ENCODE data around the gene CD3E. TPM values are rescaled to one million over a fixed set of nuclear protein-coding genes. Genes with fewer than 3 reads are reported as not detected.

Gene CD3E
- polyA plus RNA-seq (2013) = 1.7 TPM

- Histone ChIP-seq H3K4me3 (ENCODE audit: control insufficient read depth in 1 of 7, extremely low read depth in 1 of 7, insufficient read depth in 4 of 7, low read depth in 2 of 7, low read length in 6 of 7) (peak within 1 kb of the TSS in 1 of 7 experiments; percentile 8), H3K4me1 (ENCODE audit: control extremely low read depth in 1 of 4, control insufficient read depth in 4 of 4, insufficient read depth in 4 of 4, low read length in 3 of 4) (peaks cover 0 to 30% (median 14%) of the 10 kb centered on the region in 4 experiments), H3K36me3 (ENCODE audit: control insufficient read depth in 4 of 4, insufficient read depth in 4 of 4, low read length in 3 of 4) (no peaks in the 10 kb centered on the region), H3K9me3 (ENCODE audit: control extremely low read depth in 1 of 5, control insufficient read depth in 4 of 5, insufficient read depth in 2 of 5, low read depth in 1 of 5, low read length in 4 of 5) (no peaks in the 10 kb centered on the region), H3K27me3 (replicated peaks in 2 of 5; ENCODE audit: control insufficient read depth in 4 of 5, insufficient read depth in 5 of 5, low read length in 4 of 5) (no peaks in the 10 kb centered on the region), H3K27ac (ENCODE audit: insufficient read depth in 1 of 2, low read depth in 1 of 2, low read length in 2 of 2, poor library complexity in 1 of 2, severe bottlenecking in 2 of 2) (peak within 1 kb of the TSS in 1 of 2 experiments; percentile 32)
- ChIA-PET POLR2A (interaction anchor here (0.8 kb wide), 1 partner anchor 9 kb away, joined by 3 read pairs; no protein-coding TSS in a partner anchor), CTCF (interaction anchor here (1.0 to 3.5 kb wide), 7 partner anchors 9 to 160 kb away, joined by 3 to 18 read pairs (median 4); no protein-coding TSS in a partner anchor)
- no peak for DNase-seq
- 72% methylated on average over 7 of the region's 8 CpGs for WGBS (ENCODE audit: insufficient coverage)
These were observed at the start of gene CD3E for GRCh38 chr11:118304568-118305248. TSS of gene CD3E (plus strand) at chr11:118304730. CDS start at chr11:118304953, 223 bp downstream.

- H3K27me3 ChIP-seq (replicated peaks in 2 of 5; ENCODE audit: control insufficient read depth in 4 of 5, insufficient read depth in 5 of 5, low read length in 4 of 5) = no peaks in the 10 kb centered on the region
- peaks cover 0 to 3% (median 0%) of the 10 kb centered on the region in 4 experiments for H3K36me3 ChIP-seq (ENCODE audit: control insufficient read depth in 4 of 4, insufficient read depth in 4 of 4, low read length in 3 of 4)
- H3K4me3 ChIP-seq (ENCODE audit: control insufficient read depth in 1 of 7, extremely low read depth in 1 of 7, insufficient read depth in 4 of 7, low read depth in 2 of 7, low read length in 6 of 7) = no peak overlapping the region
- peaks cover 0 to 2% (median 0%) of the 10 kb centered on the region in 5 experiments for H3K9me3 ChIP-seq (ENCODE audit: control extremely low read depth in 1 of 5, control insufficient read depth in 4 of 5, insufficient read depth in 2 of 5, low read depth in 1 of 5, low read length in 4 of 5)
- H3K27ac ChIP-seq (ENCODE audit: insufficient read depth in 1 of 2, low read depth in 1 of 2, low read length in 2 of 2, poor library complexity in 1 of 2, severe bottlenecking in 2 of 2) = no peak overlapping the region
- peaks cover 3 to 7% (median 5%) of the 10 kb centered on the region in 4 experiments for H3K4me1 ChIP-seq (ENCODE audit: control extremely low read depth in 1 of 4, control insufficient read depth in 4 of 4, insufficient read depth in 4 of 4, low read length in 3 of 4)
- CTCF ChIA-PET = interaction anchor here (1.1 kb wide), 1 partner anchor 37 kb away, joined by 3 read pairs; no protein-coding TSS in a partner anchor
- POLR2A ChIA-PET = no interaction called here
- DNase-seq = peak in 1 of 3 donors; percentile 42
- WGBS (ENCODE audit: insufficient coverage) = no CpG with 5 or more reads among the region's 1 CpG
These were observed 46.1 kb upstream of the CD3E start for GRCh38 chr11:118258410-118258809.

- H3K9me3 ChIP-seq (ENCODE audit: control extremely low read depth in 1 of 5, control insufficient read depth in 4 of 5, insufficient read depth in 2 of 5, low read depth in 1 of 5, low read length in 4 of 5) = peaks cover 0 to 2% (median 0%) of the 10 kb centered on the region in 5 experiments
- DNase-seq = no peak
- no peaks in the 10 kb centered on the region for H3K27me3 ChIP-seq (replicated peaks in 2 of 5; ENCODE audit: control insufficient read depth in 4 of 5, insufficient read depth in 5 of 5, low read length in 4 of 5)
- peaks cover 0 to 3% (median 0%) of the 10 kb centered on the region in 4 experiments for H3K36me3 ChIP-seq (ENCODE audit: control insufficient read depth in 4 of 4, insufficient read depth in 4 of 4, low read length in 3 of 4)
- ChIA-PET POLR2A (interaction anchor here (0.6 kb wide), 1 partner anchor 81 kb away, joined by 3 read pairs; no protein-coding TSS in a partner anchor), CTCF (interaction anchor here (0.9 to 2.4 kb wide), 7 partner anchors 13 to 60 kb away, joined by 3 to 11 read pairs (median 3); no protein-coding TSS in a partner anchor)
- H3K4me1 ChIP-seq (ENCODE audit: control extremely low read depth in 1 of 4, control insufficient read depth in 4 of 4, insufficient read depth in 4 of 4, low read length in 3 of 4) = peaks cover 5 to 14% (median 12%) of the 10 kb centered on the region in 4 experiments
- H3K4me3 ChIP-seq (ENCODE audit: control insufficient read depth in 1 of 7, extremely low read depth in 1 of 7, insufficient read depth in 4 of 7, low read depth in 2 of 7, low read length in 6 of 7) = no peak overlapping the region
- no peak overlapping the region for H3K27ac ChIP-seq (ENCODE audit: insufficient read depth in 1 of 2, low read depth in 1 of 2, low read length in 2 of 2, poor library complexity in 1 of 2, severe bottlenecking in 2 of 2)
- WGBS (ENCODE audit: insufficient coverage) = 100% methylated on average over 1 of the region's 1 CpG
These were observed 45.4 kb upstream of the CD3E start for GRCh38 chr11:118259138-118259537.

GRCh38 chr11:118260353-118260752 is 44.2 kb upstream of the CD3E start:
- no peak overlapping the region for H3K4me3 ChIP-seq (ENCODE audit: control insufficient read depth in 1 of 7, extremely low read depth in 1 of 7, insufficient read depth in 4 of 7, low read depth in 2 of 7, low read length in 6 of 7)
- no peaks in the 10 kb centered on the region for H3K36me3 ChIP-seq (ENCODE audit: control insufficient read depth in 4 of 4, insufficient read depth in 4 of 4, low read length in 3 of 4)
- H3K27ac ChIP-seq (ENCODE audit: insufficient read depth in 1 of 2, low read depth in 1 of 2, low read length in 2 of 2, poor library complexity in 1 of 2, severe bottlenecking in 2 of 2) = no peak overlapping the region
- H3K27me3 ChIP-seq (replicated peaks in 2 of 5; ENCODE audit: control insufficient read depth in 4 of 5, insufficient read depth in 5 of 5, low read length in 4 of 5) = no peaks in the 10 kb centered on the region
- H3K9me3 ChIP-seq (ENCODE audit: control extremely low read depth in 1 of 5, control insufficient read depth in 4 of 5, insufficient read depth in 2 of 5, low read depth in 1 of 5, low read length in 4 of 5) = peaks cover 0 to 2% (median 0%) of the 10 kb centered on the region in 5 experiments
- peaks cover 5 to 19% (median 14%) of the 10 kb centered on the region in 4 experiments for H3K4me1 ChIP-seq (ENCODE audit: control extremely low read depth in 1 of 4, control insufficient read depth in 4 of 4, insufficient read depth in 4 of 4, low read length in 3 of 4)
- DNase-seq = no peak
- POLR2A ChIA-PET = no interaction called here
- CTCF ChIA-PET = interaction anchor here (1.1 to 2.4 kb wide), 6 partner anchors 9 to 79 kb away, joined by 3 to 11 read pairs (median 3); no protein-coding TSS in a partner anchor
- 100% methylated on average over 2 of the region's 3 CpGs for WGBS (ENCODE audit: insufficient coverage)

GRCh38 chr11:118263112-118263511 is 41.4 kb upstream of the CD3E start:
- no peak for DNase-seq
- POLR2A ChIA-PET = no interaction called here
- 82% methylated on average over 2 of the region's 4 CpGs for WGBS (ENCODE audit: insufficient coverage)
- CTCF ChIA-PET = interaction anchor here (0.7 to 3.5 kb wide), 6 partner anchors 14 to 64 kb away, joined by 3 to 21 read pairs (median 5); no protein-coding TSS in a partner anchor
- Histone ChIP-seq H3K4me3 (ENCODE audit: control insufficient read depth in 1 of 7, extremely low read depth in 1 of 7, insufficient read depth in 4 of 7, low read depth in 2 of 7, low read length in 6 of 7) (peak overlapping the region in 2 of 7 experiments; percentile 65 to 81), H3K27me3 (replicated peaks in 2 of 5; ENCODE audit: control insufficient read depth in 4 of 5, insufficient read depth in 5 of 5, low read length in 4 of 5) (no peaks in the 10 kb centered on the region), H3K9me3 (ENCODE audit: control extremely low read depth in 1 of 5, control insufficient read depth in 4 of 5, insufficient read depth in 2 of 5, low read depth in 1 of 5, low read length in 4 of 5) (peaks cover 0 to 2% (median 0%) of the 10 kb centered on the region in 5 experiments), H3K4me1 (ENCODE audit: control extremely low read depth in 1 of 4, control insufficient read depth in 4 of 4, insufficient read depth in 4 of 4, low read length in 3 of 4) (peaks cover 5 to 24% (median 16%) of the 10 kb centered on the region in 4 experiments), H3K27ac (ENCODE audit: insufficient read depth in 1 of 2, low read depth in 1 of 2, low read length in 2 of 2, poor library complexity in 1 of 2, severe bottlenecking in 2 of 2) (no peak overlapping the region), H3K36me3 (ENCODE audit: control insufficient read depth in 4 of 4, insufficient read depth in 4 of 4, low read length in 3 of 4) (no peaks in the 10 kb centered on the region)

- DNase-seq = peak in 2 of 3 donors; percentile 19 to 31
- WGBS (ENCODE audit: insufficient coverage) = 2% methylated on average over 15 of the region's 19 CpGs
- ChIA-PET CTCF (interaction anchor here (0.7 to 3.5 kb wide), 11 partner anchors 10 to 65 kb away, joined by 3 to 21 read pairs (median 4); partner anchors contain the start of gene MPZL3), POLR2A (interaction anchor here (0.6 to 0.7 kb wide), 2 partner anchors 45 to 774 kb away, joined by 3 read pairs; no protein-coding TSS in a partner anchor)
- Histone ChIP-seq H3K36me3 (ENCODE audit: control insufficient read depth in 4 of 4, insufficient read depth in 4 of 4, low read length in 3 of 4) (no peaks in the 10 kb centered on the region), H3K27me3 (replicated peaks in 2 of 5; ENCODE audit: control insufficient read depth in 4 of 5, insufficient read depth in 5 of 5, low read length in 4 of 5) (no peaks in the 10 kb centered on the region), H3K27ac (ENCODE audit: insufficient read depth in 1 of 2, low read depth in 1 of 2, low read length in 2 of 2, poor library complexity in 1 of 2, severe bottlenecking in 2 of 2) (no peak within 1 kb of the TSS), H3K4me3 (ENCODE audit: control insufficient read depth in 1 of 7, extremely low read depth in 1 of 7, insufficient read depth in 4 of 7, low read depth in 2 of 7, low read length in 6 of 7) (peak within 1 kb of the TSS; percentile 3 to 81 (median 65)), H3K9me3 (ENCODE audit: control extremely low read depth in 1 of 5, control insufficient read depth in 4 of 5, insufficient read depth in 2 of 5, low read depth in 1 of 5, low read length in 4 of 5) (peaks cover 0 to 2% (median 0%) of the 10 kb centered on the region in 5 experiments), H3K4me1 (ENCODE audit: control extremely low read depth in 1 of 4, control insufficient read depth in 4 of 4, insufficient read depth in 4 of 4, low read length in 3 of 4) (peaks cover 5 to 24% (median 16%) of the 10 kb centered on the region in 4 experiments)
These were observed 40.6 kb upstream of the CD3E start, which contains the start of gene MPZL2 for GRCh38 chr11:118263695-118264568. TSS of gene MPZL2 (minus strand) at chr11:118264297. CDS start at chr11:118264153, 144 bp downstream.

Measured in common myeloid progenitor, CD34-positive (primary cell).